ENCODE data around the gene CETN3.

Gene CETN3

DNA sequence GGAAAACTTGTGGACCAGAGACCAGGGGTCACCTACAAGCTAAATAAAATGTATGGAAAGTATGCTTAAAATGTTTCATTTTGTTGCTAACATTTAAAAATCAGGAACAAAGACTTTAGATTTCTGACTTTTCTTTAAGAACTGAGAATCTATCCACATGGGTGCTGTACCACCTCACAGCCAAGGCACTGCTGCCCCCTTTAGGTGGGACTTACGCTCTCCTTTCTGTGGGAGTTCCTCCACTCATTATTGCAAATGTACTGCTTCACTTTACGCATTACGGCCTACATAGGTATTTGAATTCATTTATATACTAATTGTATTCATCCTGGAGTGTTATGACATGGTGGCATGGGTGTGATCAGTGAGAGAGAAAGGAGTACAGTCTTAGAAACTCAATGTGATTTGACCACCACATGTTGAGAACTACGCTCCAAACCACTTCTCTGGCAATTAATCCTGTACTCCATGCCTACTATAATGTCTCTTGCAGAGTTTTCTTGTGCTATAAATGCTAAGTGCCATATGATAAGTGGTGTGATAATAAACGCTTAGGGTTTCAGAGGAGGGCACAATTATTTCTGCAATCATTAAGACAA lies 24.7 kb upstream of the CETN3 start:
- no peak overlapping the region for H3K4ac ChIP-seq (ENCODE audit: low read depth, low read length)
- no peak overlapping the region for H2BK120ac ChIP-seq (ENCODE audit: low read depth, low read length)
- H3K36me3 ChIP-seq (ENCODE audit: control insufficient read depth, insufficient read depth, low read length), result no peaks in the 10 kb centered on the region
- H3K79me2 ChIP-seq (ENCODE audit: control insufficient read depth, insufficient read depth, low read length), result no peaks in the 10 kb centered on the region
- DNase-seq, result peak; percentile 66
- no peaks in the 10 kb centered on the region for H3K79me1 ChIP-seq (ENCODE audit: low read length)
- H3K9ac ChIP-seq (ENCODE audit: low read length), result no peak overlapping the region
- H2AK5ac ChIP-seq (ENCODE audit: low read length), result no peak overlapping the region
- H2BK5ac ChIP-seq (ENCODE audit: low read length), result no peak overlapping the region
- H3K23ac ChIP-seq (ENCODE audit: low read length), result no peak overlapping the region
- no peaks in the 10 kb centered on the region for H3K4me1 ChIP-seq (ENCODE audit: control insufficient read depth, low read depth, low read length)
- H3K18ac ChIP-seq (ENCODE audit: low read length), result no peak overlapping the region
- H4K5ac ChIP-seq (ENCODE audit: low read length), result no peak overlapping the region
- no peak overlapping the region for H3K56ac ChIP-seq (ENCODE audit: low read length)
- H3K27me3 ChIP-seq (ENCODE audit: insufficient read depth, low read length, poor library complexity), result no peaks in the 10 kb centered on the region
- H3K27ac ChIP-seq (ENCODE audit: low read depth, low read length), result no peak overlapping the region
- H3K4me2 ChIP-seq (ENCODE audit: low read length), result no peak overlapping the region
- H3K4me3 ChIP-seq (ENCODE audit: low read length), result no peak overlapping the region
- H2BK15ac ChIP-seq (replicated peaks; ENCODE audit: low read depth), result no peak overlapping the region
- no CpG with 5 or more reads among the region's 5 CpGs for WGBS (ENCODE audit: extremely low coverage, insufficient coverage, low lambda C conversion rate)
- H4K8ac ChIP-seq (ENCODE audit: low read depth, low read length), result no peak overlapping the region

DNA sequence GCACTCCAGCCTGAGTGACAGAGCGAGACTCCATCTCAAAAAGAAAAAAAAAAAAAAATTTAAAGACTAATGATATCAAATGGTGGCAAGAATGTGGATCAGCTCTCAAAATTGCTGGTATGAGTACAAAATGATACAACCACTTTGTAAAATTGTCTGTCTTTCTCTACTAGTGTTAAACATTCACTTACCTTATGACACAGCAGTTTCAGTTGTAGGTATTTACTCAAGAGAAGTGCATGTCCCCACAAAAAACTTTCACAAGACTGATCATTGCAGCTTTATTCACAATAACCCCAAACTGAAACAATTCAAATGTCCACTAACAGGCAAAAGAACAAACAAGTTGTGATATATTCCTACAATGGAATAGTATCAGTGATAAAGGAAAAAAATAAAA lies 14.7 kb upstream of the CETN3 start:
- Histone ChIP-seq H3K27ac (ENCODE audit: low read depth, low read length) (no peak overlapping the region), H2BK15ac (replicated peaks; ENCODE audit: low read depth) (no peak overlapping the region), H3K4me3 (ENCODE audit: low read length) (no peak overlapping the region), H4K8ac (ENCODE audit: low read depth, low read length) (no peak overlapping the region), H3K79me2 (ENCODE audit: control insufficient read depth, insufficient read depth, low read length) (no peaks in the 10 kb centered on the region), H3K27me3 (ENCODE audit: insufficient read depth, low read length, poor library complexity) (no peaks in the 10 kb centered on the region), H3K4me2 (ENCODE audit: low read length) (no peak overlapping the region), H4K5ac (ENCODE audit: low read length) (no peak overlapping the region), H3K9ac (ENCODE audit: low read length) (no peak overlapping the region), H3K56ac (ENCODE audit: low read length) (no peak overlapping the region), H2BK5ac (ENCODE audit: low read length) (no peak overlapping the region), H3K23ac (ENCODE audit: low read length) (no peak overlapping the region), H3K36me3 (ENCODE audit: control insufficient read depth, insufficient read depth, low read length) (no peaks in the 10 kb centered on the region), H3K79me1 (ENCODE audit: low read length) (no peaks in the 10 kb centered on the region), H3K4me1 (ENCODE audit: control insufficient read depth, low read depth, low read length) (no peaks in the 10 kb centered on the region), H3K4ac (ENCODE audit: low read depth, low read length) (no peak overlapping the region), H2BK120ac (ENCODE audit: low read depth, low read length) (no peak overlapping the region), H3K18ac (ENCODE audit: low read length) (no peak overlapping the region), H2AK5ac (ENCODE audit: low read length) (no peak overlapping the region)
- WGBS (ENCODE audit: extremely low coverage, insufficient coverage, low lambda C conversion rate), result no CpG with 5 or more reads among the region's 1 CpG
- DNase-seq, result no peak

DNA sequence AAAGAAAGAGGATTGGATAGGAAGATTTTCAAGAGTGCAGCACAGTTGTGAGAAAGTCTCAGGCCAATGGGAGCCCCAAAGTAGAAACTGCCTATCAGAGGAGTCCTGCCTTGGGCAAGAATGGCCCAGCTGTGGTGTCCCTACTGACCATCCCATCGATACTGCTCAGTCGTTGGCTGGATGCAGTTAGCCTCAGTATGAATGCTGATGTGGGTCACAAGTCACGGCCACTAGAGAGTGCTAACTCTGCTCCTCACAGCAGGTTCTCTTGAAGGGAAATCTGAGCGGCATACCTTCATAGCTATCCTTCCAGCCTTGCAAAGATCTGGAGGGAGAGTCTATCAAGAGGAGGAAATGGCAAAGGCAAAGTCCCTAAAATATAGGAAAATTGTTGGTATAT lies 11.6 kb upstream of the CETN3 start:
- H3K18ac ChIP-seq (ENCODE audit: low read length), result no peak overlapping the region
- H4K5ac ChIP-seq (ENCODE audit: low read length), result no peak overlapping the region
- H3K9ac ChIP-seq (ENCODE audit: low read length), result no peak overlapping the region
- H3K27me3 ChIP-seq (ENCODE audit: insufficient read depth, low read length, poor library complexity), result no peaks in the 10 kb centered on the region
- H3K4me3 ChIP-seq (ENCODE audit: low read length), result no peak overlapping the region
- H3K79me2 ChIP-seq (ENCODE audit: control insufficient read depth, insufficient read depth, low read length), result no peaks in the 10 kb centered on the region
- H2BK120ac ChIP-seq (ENCODE audit: low read depth, low read length), result no peak overlapping the region
- DNase-seq, result peak; percentile 81
- no peaks in the 10 kb centered on the region for H3K4me1 ChIP-seq (ENCODE audit: control insufficient read depth, low read depth, low read length)
- H3K36me3 ChIP-seq (ENCODE audit: control insufficient read depth, insufficient read depth, low read length), result no peaks in the 10 kb centered on the region
- H3K23ac ChIP-seq (ENCODE audit: low read length), result no peak overlapping the region
- no peaks in the 10 kb centered on the region for H3K79me1 ChIP-seq (ENCODE audit: low read length)
- H3K27ac ChIP-seq (ENCODE audit: low read depth, low read length), result no peak overlapping the region
- no peak overlapping the region for H3K4me2 ChIP-seq (ENCODE audit: low read length)
- no peak overlapping the region for H2BK15ac ChIP-seq (replicated peaks; ENCODE audit: low read depth)
- H2BK5ac ChIP-seq (ENCODE audit: low read length), result no peak overlapping the region
- WGBS (ENCODE audit: extremely low coverage, insufficient coverage, low lambda C conversion rate), result no CpG with 5 or more reads among the region's 4 CpGs
- H4K8ac ChIP-seq (ENCODE audit: low read depth, low read length), result no peak overlapping the region
- no peak overlapping the region for H3K4ac ChIP-seq (ENCODE audit: low read depth, low read length)
- no peak overlapping the region for H2AK5ac ChIP-seq (ENCODE audit: low read length)
- no peak overlapping the region for H3K56ac ChIP-seq (ENCODE audit: low read length)

DNA sequence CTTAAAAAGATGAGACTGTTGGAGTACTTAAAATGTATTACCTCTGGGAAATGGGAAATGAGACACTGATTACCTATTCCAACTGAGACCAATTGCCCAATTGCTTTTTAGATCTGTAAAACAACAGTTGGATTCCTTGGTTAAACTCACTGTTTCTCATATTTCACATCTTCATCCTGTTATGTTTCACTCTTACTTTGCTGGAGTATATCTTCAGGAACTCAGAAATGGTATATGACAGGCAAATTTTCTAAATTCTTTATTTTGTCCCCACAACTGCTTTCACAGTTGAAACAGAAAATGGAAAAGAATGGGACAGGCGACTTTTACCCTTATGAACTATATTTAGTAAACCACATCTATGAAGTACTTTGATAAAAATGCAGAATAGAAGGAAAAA lies 8.7 kb upstream of the CETN3 start:
- Histone ChIP-seq H3K27ac (ENCODE audit: low read depth, low read length) (no peak overlapping the region), H3K56ac (ENCODE audit: low read length) (no peak overlapping the region), H2AK5ac (ENCODE audit: low read length) (no peak overlapping the region), H3K4ac (ENCODE audit: low read depth, low read length) (no peak overlapping the region), H4K8ac (ENCODE audit: low read depth, low read length) (no peak overlapping the region), H3K79me2 (ENCODE audit: control insufficient read depth, insufficient read depth, low read length) (no peaks in the 10 kb centered on the region), H3K4me2 (ENCODE audit: low read length) (no peak overlapping the region), H3K18ac (ENCODE audit: low read length) (no peak overlapping the region), H3K9ac (ENCODE audit: low read length) (no peak overlapping the region), H3K23ac (ENCODE audit: low read length) (no peak overlapping the region), H3K4me3 (ENCODE audit: low read length) (no peak overlapping the region), H2BK15ac (replicated peaks; ENCODE audit: low read depth) (no peak overlapping the region), H3K27me3 (ENCODE audit: insufficient read depth, low read length, poor library complexity) (no peaks in the 10 kb centered on the region), H2BK5ac (ENCODE audit: low read length) (no peak overlapping the region), H2BK120ac (ENCODE audit: low read depth, low read length) (no peak overlapping the region), H3K79me1 (ENCODE audit: low read length) (no peaks in the 10 kb centered on the region), H4K5ac (ENCODE audit: low read length) (no peak overlapping the region), H3K4me1 (ENCODE audit: control insufficient read depth, low read depth, low read length) (no peaks in the 10 kb centered on the region), H3K36me3 (ENCODE audit: control insufficient read depth, insufficient read depth, low read length) (no peaks in the 10 kb centered on the region)
- DNase-seq, result no peak
- no CpG with 5 or more reads among the region's 1 CpG for WGBS (ENCODE audit: extremely low coverage, insufficient coverage, low lambda C conversion rate)

DNA sequence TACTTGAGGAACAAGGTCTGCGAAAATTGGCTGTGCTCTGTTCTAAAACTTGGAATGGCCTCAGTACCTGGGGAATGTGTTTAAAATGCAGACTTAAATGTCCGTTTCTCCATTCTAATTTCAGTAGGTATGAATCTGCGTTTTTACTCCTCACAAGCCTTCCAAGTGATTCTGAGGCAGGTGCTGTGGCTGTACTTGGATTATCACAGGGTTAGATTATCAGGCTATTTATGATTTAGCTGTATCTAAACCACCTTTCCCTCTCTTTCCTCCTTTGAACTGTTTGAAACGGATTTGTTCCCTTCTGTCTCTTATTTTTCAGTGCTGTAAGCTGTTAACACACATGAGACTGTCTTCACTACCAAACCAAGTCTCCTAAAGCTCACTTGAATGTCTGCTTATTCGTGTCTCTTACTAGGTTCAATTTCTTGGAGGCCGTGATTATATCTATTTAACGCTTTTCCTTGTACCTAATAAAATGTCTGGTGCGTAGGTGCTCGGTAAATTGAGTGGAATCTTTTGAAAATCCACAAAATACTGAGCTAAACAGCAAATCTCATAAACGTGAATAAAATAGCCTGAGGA lies 714 bp upstream of the CETN3 start:
- Histone ChIP-seq H3K36me3 (ENCODE audit: control insufficient read depth, insufficient read depth, low read length) (no peaks in the 10 kb centered on the region), H3K4ac (ENCODE audit: low read depth, low read length) (peak overlapping the region; percentile 22), H3K4me1 (ENCODE audit: control insufficient read depth, low read depth, low read length) (no peaks in the 10 kb centered on the region), H3K9ac (ENCODE audit: low read length) (peak overlapping the region; percentile 96), H4K8ac (ENCODE audit: low read depth, low read length) (peak overlapping the region; percentile 30), H3K18ac (ENCODE audit: low read length) (peak overlapping the region; percentile 61), H4K5ac (ENCODE audit: low read length) (no peak overlapping the region), H3K27me3 (ENCODE audit: insufficient read depth, low read length, poor library complexity) (no peaks in the 10 kb centered on the region), H2AK5ac (ENCODE audit: low read length) (no peak overlapping the region), H3K4me2 (ENCODE audit: low read length) (peak overlapping the region; percentile 35), H2BK5ac (ENCODE audit: low read length) (peak overlapping the region; percentile 72), H3K23ac (ENCODE audit: low read length) (no peak overlapping the region), H2BK120ac (ENCODE audit: low read depth, low read length) (no peak overlapping the region), H3K79me1 (ENCODE audit: low read length) (no peaks in the 10 kb centered on the region), H3K79me2 (ENCODE audit: control insufficient read depth, insufficient read depth, low read length) (no peaks in the 10 kb centered on the region), H2BK15ac (replicated peaks; ENCODE audit: low read depth) (no peak overlapping the region), H3K4me3 (ENCODE audit: low read length) (peak overlapping the region; percentile 77), H3K27ac (ENCODE audit: low read depth, low read length) (peak overlapping the region; percentile 82), H3K56ac (ENCODE audit: low read length) (peak overlapping the region; percentile 98)
- no CpG with 5 or more reads among the region's 10 CpGs for WGBS (ENCODE audit: extremely low coverage, insufficient coverage, low lambda C conversion rate)
- DNase-seq, result no peak
